HEK293 (cell line): ENCODE data around the gene CYB5R2.

Experiments
- CTCF ChIA-PET: fragments of 350-600 bp; formaldehyde crosslinking; extraction: SDS; loops from one replicate; lab custom pipeline; 2021; ENCODE audit warnings: antibody characterized with exemption; lab: Yijun Ruan, JAX
- POLR2A ChIA-PET: fragments of 300-600 bp; formaldehyde crosslinking; extraction: SDS; loops from one replicate; lab custom pipeline; 2020; ENCODE audit warnings: antibody characterized with exemption, inconsistent platforms; lab: Yijun Ruan, JAX
- H3K27ac ChIP-seq: fragments of 200-500 bp; sonication (Bioruptor generic); 2 replicates; pipeline ENCODE4 v1.5.1; 2014; ENCODE audit warnings: low read depth, low read length, control low read depth, inconsistent platforms; ENCODE audit errors: extremely low read depth
- H3K36me3 ChIP-seq, 2 experiments: fragments of 200-500 bp in 1 of 2; sonication (Bioruptor generic) in 1 of 2; 1 replicate in 1 of 2; 2 replicates in 1 of 2; pipeline ENCODE4 v1.5.1; 2014 to 2017; ENCODE audit warnings: inconsistent platforms in 2 of 2, low read length in 2 of 2; ENCODE audit not compliant: control insufficient read depth in 2 of 2, insufficient read depth in 1 of 2
- H3K4me1 ChIP-seq: fragments of 200-500 bp; sonication (Bioruptor generic); 2 replicates; pipeline ENCODE4 v1.5.1; 2014; ENCODE audit warnings: mild to moderate bottlenecking, low read length, inconsistent platforms; ENCODE audit not compliant: control insufficient read depth, insufficient read depth
- H3K4me3 ChIP-seq: 2 replicates; pipeline ENCODE4 v1.5.1; 2011; ENCODE audit warnings: low read depth, mild to moderate bottlenecking, control low read depth, low read length, moderate library complexity
- H3K9me3 ChIP-seq: fragments of 200-500 bp; sonication (Bioruptor generic); 2 replicates; pipeline ENCODE4 v1.5.1; 2014; ENCODE audit warnings: low read depth, low read length, inconsistent platforms; ENCODE audit not compliant: control insufficient read depth, insufficient read depth
- BCL11A ChIP-seq: fragments of 450-650 bp; formaldehyde crosslinking; IDR thresholded peaks from 2 replicates; pipeline ENCODE4 v1.5.1; 2016; ENCODE audit warnings: low read depth, missing biosample characterization, missing genetic modification characterization
- KLF10 ChIP-seq: fragments of 450-650 bp; IDR thresholded peaks from 2 replicates; pipeline ENCODE4 v1.5.1; 2018; ENCODE audit warnings: missing biosample characterization, mild to moderate bottlenecking, missing genetic modification characterization
- OSR2 ChIP-seq: fragments of 450-650 bp; formaldehyde crosslinking; IDR thresholded peaks from 2 replicates; pipeline ENCODE4 v1.5.1; 2016; ENCODE audit warnings: missing biosample characterization, missing genetic modification characterization
- SETDB1 ChIP-seq: IDR thresholded peaks from one replicate; pipeline ENCODE4 v1.6.1; 2017; ENCODE audit warnings: mild to moderate bottlenecking, low read length, moderate library complexity, mixed read lengths; ENCODE audit not compliant: insufficient read length
- WT1 ChIP-seq: fragments of 450-650 bp; formaldehyde crosslinking; IDR thresholded peaks from 2 replicates; pipeline ENCODE4 v1.5.1; 2016; ENCODE audit warnings: missing biosample characterization, missing genetic modification characterization
- ZBTB1 ChIP-seq: fragments of 450-650 bp; formaldehyde crosslinking; IDR thresholded peaks from 2 replicates; pipeline ENCODE4 v1.5.1; 2016; ENCODE audit warnings: missing biosample characterization, missing genetic modification characterization
- ZBTB48 ChIP-seq: fragments of 450-650 bp; formaldehyde crosslinking; IDR thresholded peaks from 2 replicates; pipeline ENCODE4 v1.5.1; 2016; ENCODE audit warnings: missing biosample characterization, missing genetic modification characterization
- ZFHX2 ChIP-seq: fragments of 450-650 bp; formaldehyde crosslinking; conservative IDR thresholded peaks from 2 replicates; pipeline ENCODE4 v1.5.1; 2016; ENCODE audit warnings: missing biosample characterization, missing genetic modification characterization
- ZNF121 ChIP-seq: fragments of 450-650 bp; formaldehyde crosslinking; IDR thresholded peaks from 2 replicates; pipeline ENCODE4 v1.5.1; 2016; ENCODE audit warnings: missing biosample characterization, missing genetic modification characterization
- ZNF132 ChIP-seq: fragments of 450-650 bp; formaldehyde crosslinking; IDR thresholded peaks from 2 replicates; pipeline ENCODE4 v1.5.1; 2017; ENCODE audit warnings: missing biosample characterization, missing genetic modification characterization, borderline replicate concordance
- ZNF146 ChIP-seq: fragments of 450-650 bp; formaldehyde crosslinking; IDR thresholded peaks from 2 replicates; pipeline ENCODE4 v1.5.1; 2016; ENCODE audit warnings: missing biosample characterization, missing genetic modification characterization
- ZNF175 ChIP-seq: fragments of 450-650 bp; formaldehyde crosslinking; IDR thresholded peaks from 2 replicates; pipeline ENCODE4 v1.5.1; 2016; ENCODE audit warnings: missing biosample characterization, missing genetic modification characterization
- ZNF239 ChIP-seq: fragments of 450-650 bp; formaldehyde crosslinking; IDR thresholded peaks from 2 replicates; pipeline ENCODE4 v1.5.1; 2016; ENCODE audit warnings: missing biosample characterization, missing genetic modification characterization
- ZNF266 ChIP-seq: fragments of 450-650 bp; formaldehyde crosslinking; IDR thresholded peaks from 2 replicates; pipeline ENCODE4 v1.5.1; 2016; ENCODE audit warnings: missing biosample characterization, missing genetic modification characterization, low read depth
- ZNF416 ChIP-seq: fragments of 450-650 bp; formaldehyde crosslinking; IDR thresholded peaks from 2 replicates; pipeline ENCODE4 v1.5.1; 2016; ENCODE audit warnings: missing biosample characterization, missing genetic modification characterization
- ZNF449 ChIP-seq: fragments of 450-650 bp; formaldehyde crosslinking; IDR thresholded peaks from 2 replicates; pipeline ENCODE4 v1.5.1; 2017; ENCODE audit warnings: missing biosample characterization, mild to moderate bottlenecking, missing genetic modification characterization, moderate library complexity
- ZNF529 ChIP-seq: fragments of 450-650 bp; formaldehyde crosslinking; IDR thresholded peaks from 2 replicates; pipeline ENCODE4 v1.5.1; 2017; ENCODE audit warnings: missing genetic modification characterization, missing biosample characterization; ENCODE audit not compliant: insufficient replicate concordance
- ZNF544 ChIP-seq: fragments of 450-650 bp; formaldehyde crosslinking; IDR thresholded peaks from 2 replicates; pipeline ENCODE4 v1.5.0; 2017; ENCODE audit warnings: missing biosample characterization, missing genetic modification characterization
- ZNF624 ChIP-seq: fragments of 450-650 bp; formaldehyde crosslinking; IDR thresholded peaks from 2 replicates; pipeline ENCODE4 v1.5.1; 2017; ENCODE audit warnings: missing biosample characterization, missing genetic modification characterization
- ZNF701 ChIP-seq: fragments of 450-650 bp; formaldehyde crosslinking; IDR thresholded peaks from 2 replicates; pipeline ENCODE4 v1.5.1; 2016; ENCODE audit warnings: missing biosample characterization, missing genetic modification characterization
- ZNF747 ChIP-seq: fragments of 450-650 bp; formaldehyde crosslinking; IDR thresholded peaks from 2 replicates; pipeline ENCODE4 v1.5.1; 2016; ENCODE audit warnings: missing biosample characterization, missing genetic modification characterization
- ZSCAN18 ChIP-seq: fragments of 450-650 bp; formaldehyde crosslinking; IDR thresholded peaks from 2 replicates; pipeline ENCODE4 v1.5.1; 2016; ENCODE audit warnings: missing biosample characterization, missing genetic modification characterization

Gene CYB5R2

GRCh38 chr11:7672960-7673723 lies at the start of gene CYB5R2:
Gene CYB5R2, minus strand, starts transcription at chr11:7673500. Its CDS starts 675 bp downstream, at chr11:7672825.
- Histone ChIP-seq H3K9me3 (no peaks in the 10 kb centered on the region), H3K4me1 (no peaks in the 10 kb centered on the region), H3K4me3 (no peak within 1 kb of the TSS), H3K27ac (no peak within 1 kb of the TSS), H3K36me3 (no peaks in the 10 kb centered on the region)
- POLR2A ChIA-PET: no interaction called here
- CTCF ChIA-PET: no interaction called here
- TF ChIP-seq ZNF121 (tag by site-specific recombination) (no peak), BCL11A (tag by site-specific recombination) (no peak), ZBTB48 (tag by site-specific recombination) (no peak), KLF10 (tag by site-specific recombination) (no peak)

DNA sequence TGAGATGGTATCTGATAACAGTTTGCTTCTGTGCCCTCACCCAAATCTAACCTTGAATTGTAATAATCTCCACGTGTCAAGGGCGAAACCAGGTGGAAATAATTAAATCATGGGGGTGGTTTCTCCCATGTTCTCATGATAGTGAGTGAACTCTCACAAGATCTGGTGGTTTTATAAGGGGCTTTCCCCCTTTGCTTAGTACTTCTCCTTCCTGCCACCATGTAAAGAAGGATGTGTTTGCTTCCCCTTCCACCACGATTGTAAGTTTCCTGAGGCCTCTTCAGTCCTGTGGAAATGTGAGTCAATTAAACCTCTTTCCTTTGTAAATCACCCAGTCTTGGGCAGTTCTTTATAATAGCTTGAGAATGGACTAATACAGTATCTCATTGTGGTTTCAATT lies 41.5 kb upstream of the CYB5R2 start:
- ChIA-PET CTCF (no interaction called here), POLR2A (no interaction called here)
- TF ChIP-seq ZNF146 (tag by site-specific recombination) (no peak), ZNF701 (tag by site-specific recombination) (no peak), ZNF624 (no peak), ZSCAN18 (no peak), ZFHX2 (tag by site-specific recombination) (no peak), ZNF239 (no peak), ZNF449 (tag by site-specific recombination) (no peak), ZNF266 (no peak), SETDB1 (no peak), ZNF529 (tag by site-specific recombination) (no peak), ZNF747 (no peak), ZNF544 (tag by site-specific recombination) (no peak), ZNF175 (tag by site-specific recombination) (no peak), ZNF416 (no peak), WT1 (tag by site-specific recombination) (no peak), ZBTB1 (no peak)
- no peaks in the 10 kb centered on the region for H3K9me3 ChIP-seq
- H3K4me3 ChIP-seq: no peak overlapping the region
- no peaks in the 10 kb centered on the region for H3K36me3 ChIP-seq
- H3K4me1 ChIP-seq: no peaks in the 10 kb centered on the region
- no peak overlapping the region for H3K27ac ChIP-seq

DNA sequence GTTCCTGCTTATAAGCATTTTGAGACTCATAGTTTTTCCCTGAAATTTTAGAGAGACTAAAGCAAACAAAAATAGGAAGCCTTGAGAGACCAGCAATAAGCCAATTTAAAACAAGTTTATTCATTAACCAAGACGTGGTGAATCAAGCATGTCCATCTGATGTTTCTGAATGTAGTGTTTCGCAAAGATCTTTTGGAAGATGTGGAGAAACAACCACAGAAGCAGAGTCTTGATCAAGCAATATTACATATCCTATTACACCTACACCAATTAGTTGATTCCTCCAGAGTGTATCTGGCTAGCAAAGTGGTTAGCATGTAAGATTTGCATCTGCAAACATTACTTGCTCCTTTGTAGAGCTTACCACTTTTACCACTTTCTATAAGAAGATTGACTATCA lies 33.1 kb upstream of the CYB5R2 start, which contains the start of gene OVCH2:
Gene OVCH2, minus strand, starts transcription at position 101 of the 400 bp plus-strand sequence. Its CDS starts 83 bp downstream, at position 18.
- CTCF ChIA-PET: interaction anchor here (0.6 to 1.1 kb wide), 2 partner anchors 11 to 394 kb away, joined by 3 to 4 read pairs; no protein-coding TSS in a partner anchor
- H3K36me3 ChIP-seq: no peaks in the 10 kb centered on the region
- TF ChIP-seq OSR2 (tag by site-specific recombination) (no peak), ZNF266 (no peak), ZNF132 (tag by site-specific recombination) (no peak)
- H3K4me3 ChIP-seq: no peak within 1 kb of the TSS
- H3K9me3 ChIP-seq: no peaks in the 10 kb centered on the region
- no peaks in the 10 kb centered on the region for H3K4me1 ChIP-seq
- POLR2A ChIA-PET: no interaction called here
- no peak within 1 kb of the TSS for H3K27ac ChIP-seq
